HepG2 (cell line): ENCODE measurements around the gene CDC37L1. TPM values are rescaled to one million over a fixed set of nuclear protein-coding genes. Genes with fewer than 3 reads are reported as not detected.
A peak's percentile ranks its signal among the peaks of the same experiment; 100 is the strongest.

ENCODE experiments used
- CHD2 ChIP-seq: IDR thresholded peaks from 2 replicates; pipeline ENCODE4 v1.6.1; 2011; ENCODE audit warnings: low read depth, low read length, improper control_type of control experiment
- DNMT3B ChIP-seq: conservative IDR thresholded peaks from 2 replicates; pipeline ENCODE4 v1.6.1; 2016; ENCODE audit warnings: missing biosample characterization, control low read depth
- ELF3 ChIP-seq: IDR thresholded peaks from 2 replicates; pipeline ENCODE4 v1.6.1; 2016; ENCODE audit warnings: missing genetic modification reagents, missing compliant biosample characterization
- HOXA3 ChIP-seq: sonication (generic); formaldehyde crosslinking; IDR thresholded peaks from 2 replicates; pipeline ENCODE4 v1.5.0; 2020; ENCODE audit warnings: missing genetic modification reagents
- MED13 ChIP-seq: sonication (generic); formaldehyde crosslinking; IDR thresholded peaks from 2 replicates; pipeline ENCODE4 v1.5.0; 2020; ENCODE audit warnings: missing genetic modification reagents
- NCOR1 ChIP-seq: fragments of 200-600 bp; sonication (generic); IDR thresholded peaks from 2 replicates; pipeline ENCODE4 v1.7.0; 2017; ENCODE audit warnings: antibody characterized with exemption, low read length, borderline replicate concordance
- NFE2 ChIP-seq: sonication (generic); formaldehyde crosslinking; IDR thresholded peaks from 2 replicates; pipeline ENCODE4 v1.4.0; 2020; ENCODE audit warnings: missing genetic modification reagents
- PITX1 ChIP-seq: sonication (generic); formaldehyde crosslinking; IDR thresholded peaks from 2 replicates; pipeline ENCODE4 v1.5.1; 2020; ENCODE audit warnings: mild to moderate bottlenecking, missing genetic modification reagents
- RFX3 ChIP-seq: IDR thresholded peaks from 2 replicates; pipeline ENCODE4 v1.6.1; 2016; ENCODE audit warnings: missing biosample characterization, missing genetic modification reagents
- RXRA ChIP-seq: sonication (generic); formaldehyde crosslinking; IDR thresholded peaks from 2 replicates; pipeline ENCODE4 v1.5.1; 2020; ENCODE audit warnings: missing genetic modification reagents
- SMARCE1 ChIP-seq: fragments of 450-650 bp; IDR thresholded peaks from 2 replicates; pipeline ENCODE4 v1.6.1; 2017; ENCODE audit warnings: borderline replicate concordance
- ZMYM3 ChIP-seq: sonication (generic); formaldehyde crosslinking; IDR thresholded peaks from 2 replicates; pipeline ENCODE4 v1.5.1; 2020; ENCODE audit warnings: mild to moderate bottlenecking, missing genetic modification reagents
- ZNF446 ChIP-seq: sonication (generic); formaldehyde crosslinking; IDR thresholded peaks from 2 replicates; pipeline ENCODE4 v1.5.0; 2020; ENCODE audit warnings: mild to moderate bottlenecking, missing genetic modification reagents
- ZNF501 ChIP-seq: sonication (generic); formaldehyde crosslinking; IDR thresholded peaks from 2 replicates; pipeline ENCODE4 v1.5.1; 2020; ENCODE audit warnings: mild to moderate bottlenecking, moderate library complexity, missing genetic modification reagents
- polyA plus RNA-seq, 8 experiments: library from polyadenylated mRNA; depleted of rRNA in 3 of 8; stranded (reverse) in 7 of 8; unstranded in 1 of 8; fragments of >200 nt; fragmentation: Illumina TruSeq in 4 of 8; extraction: Trizol in 4 of 8; gene quantifications; 2 replicates each; pipeline versions ENCODE4 v1.2.1 to v1.2.3, GENCODE V29; 2011 to 2016; ENCODE audit warnings: low read depth in 4 of 8, missing spikeins in 1 of 8, mixed read lengths in 1 of 8; ENCODE audit not compliant: insufficient read depth in 1 of 8
- total RNA-seq, 5 experiments: library from RNA; depleted of rRNA; stranded (reverse); fragments of >200 nt; fragmentation: Illumina TruSeq; extraction: Trizol; gene quantifications; 2 replicates each; pipeline ENCODE4 v1.2.3, GENCODE V29; 2016; ENCODE audit warnings: low read depth in 1 of 5
- TF ChIP-seq, protein P1 (sequence below): sonication (generic); formaldehyde crosslinking; IDR thresholded peaks from 2 replicates; pipeline ENCODE4 v1.4.0; 2020; ENCODE audit warnings: missing genetic modification reagents
- TF ChIP-seq, protein P2 (sequence below), 2 experiments: sonication (generic) in 1 of 2; formaldehyde crosslinking in 1 of 2; IDR thresholded peaks; 2 replicates each; pipeline versions ENCODE4 v1.5.1 to v1.6.1; 2011 to 2020; ENCODE audit warnings: borderline replicate concordance in 1 of 2, low read depth in 1 of 2, low read length in 1 of 2, mild to moderate bottlenecking in 1 of 2, missing genetic modification reagents in 1 of 2, moderate library complexity in 1 of 2
- TF ChIP-seq, protein P3 (sequence below): sonication (generic); formaldehyde crosslinking; IDR thresholded peaks from 2 replicates; pipeline ENCODE4 v1.8.0; 2023; ENCODE audit warnings: mild to moderate bottlenecking, missing genetic modification reagents
- TF ChIP-seq, protein P4 (sequence below): sonication (generic); formaldehyde crosslinking; IDR thresholded peaks from 2 replicates; pipeline ENCODE4 v1.5.0; 2020; ENCODE audit warnings: mild to moderate bottlenecking, missing genetic modification reagents, borderline replicate concordance

Gene CDC37L1
- total and polyA plus RNA-seq, 2 of the 13 experiments (the other 11 are each of a cell fraction or from before 2014, with no cell fraction given), result 5.5 to 17.0 TPM

DNA sequence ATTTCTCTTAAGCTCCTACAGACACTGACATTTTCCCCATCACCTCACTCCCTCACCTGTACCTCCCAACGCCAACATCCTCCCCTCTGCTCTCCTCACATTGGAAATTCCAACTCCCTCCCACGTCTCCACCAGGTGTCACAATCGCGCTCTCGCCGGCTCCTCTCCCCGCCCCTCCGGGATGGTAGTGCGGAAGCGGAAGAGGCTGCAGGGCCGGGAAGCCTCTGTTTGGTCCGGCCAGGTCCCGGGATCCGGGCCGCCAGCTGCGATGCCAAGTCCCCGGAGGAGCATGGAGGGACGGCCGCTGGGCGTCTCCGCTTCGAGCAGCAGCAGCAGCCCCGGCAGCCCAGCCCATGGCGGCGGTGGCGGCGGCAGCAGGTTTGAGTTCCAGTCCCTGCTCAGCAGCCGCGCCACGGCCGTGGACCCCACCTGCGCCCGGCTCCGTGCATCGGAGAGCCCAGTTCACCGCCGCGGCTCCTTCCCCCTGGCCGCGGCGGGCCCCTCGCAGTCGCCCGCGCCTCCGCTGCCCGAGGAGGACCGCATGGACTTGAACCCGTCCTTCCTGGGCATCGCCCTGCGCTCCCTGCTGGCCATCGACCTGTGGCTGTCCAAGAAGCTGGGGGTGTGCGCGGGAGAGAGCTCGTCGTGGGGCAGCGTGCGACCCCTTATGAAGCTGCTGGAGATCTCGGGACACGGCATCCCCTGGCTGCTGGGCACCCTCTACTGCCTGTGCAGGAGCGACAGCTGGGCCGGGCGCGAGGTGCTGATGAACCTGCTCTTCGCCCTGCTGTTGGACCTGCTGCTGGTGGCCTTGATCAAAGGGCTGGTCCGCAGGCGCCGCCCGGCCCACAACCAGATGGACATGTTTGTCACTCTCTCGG lies 17.0 kb upstream of the CDC37L1 start, which contains the start of gene PLPP6 (continued):
- TF ChIP-seq, protein P1, sequence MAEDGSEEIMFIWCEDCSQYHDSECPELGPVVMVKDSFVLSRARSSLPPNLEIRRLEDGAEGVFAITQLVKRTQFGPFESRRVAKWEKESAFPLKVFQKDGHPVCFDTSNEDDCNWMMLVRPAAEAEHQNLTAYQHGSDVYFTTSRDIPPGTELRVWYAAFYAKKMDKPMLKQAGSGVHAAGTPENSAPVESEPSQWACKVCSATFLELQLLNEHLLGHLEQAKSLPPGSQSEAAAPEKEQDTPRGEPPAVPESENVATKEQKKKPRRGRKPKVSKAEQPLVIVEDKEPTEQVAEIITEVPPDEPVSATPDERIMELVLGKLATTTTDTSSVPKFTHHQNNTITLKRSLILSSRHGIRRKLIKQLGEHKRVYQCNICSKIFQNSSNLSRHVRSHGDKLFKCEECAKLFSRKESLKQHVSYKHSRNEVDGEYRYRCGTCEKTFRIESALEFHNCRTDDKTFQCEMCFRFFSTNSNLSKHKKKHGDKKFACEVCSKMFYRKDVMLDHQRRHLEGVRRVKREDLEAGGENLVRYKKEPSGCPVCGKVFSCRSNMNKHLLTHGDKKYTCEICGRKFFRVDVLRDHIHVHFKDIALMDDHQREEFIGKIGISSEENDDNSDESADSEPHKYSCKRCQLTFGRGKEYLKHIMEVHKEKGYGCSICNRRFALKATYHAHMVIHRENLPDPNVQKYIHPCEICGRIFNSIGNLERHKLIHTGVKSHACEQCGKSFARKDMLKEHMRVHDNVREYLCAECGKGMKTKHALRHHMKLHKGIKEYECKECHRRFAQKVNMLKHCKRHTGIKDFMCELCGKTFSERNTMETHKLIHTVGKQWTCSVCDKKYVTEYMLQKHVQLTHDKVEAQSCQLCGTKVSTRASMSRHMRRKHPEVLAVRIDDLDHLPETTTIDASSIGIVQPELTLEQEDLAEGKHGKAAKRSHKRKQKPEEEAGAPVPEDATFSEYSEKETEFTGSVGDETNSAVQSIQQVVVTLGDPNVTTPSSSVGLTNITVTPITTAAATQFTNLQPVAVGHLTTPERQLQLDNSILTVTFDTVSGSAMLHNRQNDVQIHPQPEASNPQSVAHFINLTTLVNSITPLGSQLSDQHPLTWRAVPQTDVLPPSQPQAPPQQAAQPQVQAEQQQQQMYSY, result 0 out of 2 replicates have a peak, but pooled peaks have one; percentile 39
- TF ChIP-seq ZNF501 (CRISPR knock-in tag) (peak; percentile 76), MED13 (CRISPR knock-in tag) (peak; percentile 60; the same call in 1 of the 2 replicates), ZNF446 (CRISPR knock-in tag) (peak; percentile 89; the same call in 1 of the 2 replicates), ELF3 (CRISPR knock-in tag) (peak; percentile 93), CHD2 (no peak), RXRA (CRISPR knock-in tag) (peak; percentile 39; the same call in 1 of the 2 replicates), ZMYM3 (CRISPR knock-in tag) (no peak), RFX3 (CRISPR knock-in tag) (no peak), NFE2 (CRISPR knock-in tag) (no peak), HOXA3 (peak; percentile 69; the same call in 1 of the 2 replicates), PITX1 (CRISPR knock-in tag) (0 out of 2 replicates have a peak, but pooled peaks have one; percentile 48), NCOR1 (no peak; the same call in 1 of the 2 replicates), SMARCE1 (no peak), DNMT3B (CRISPR knock-in tag) (no peak)
- TF ChIP-seq, protein P2, sequence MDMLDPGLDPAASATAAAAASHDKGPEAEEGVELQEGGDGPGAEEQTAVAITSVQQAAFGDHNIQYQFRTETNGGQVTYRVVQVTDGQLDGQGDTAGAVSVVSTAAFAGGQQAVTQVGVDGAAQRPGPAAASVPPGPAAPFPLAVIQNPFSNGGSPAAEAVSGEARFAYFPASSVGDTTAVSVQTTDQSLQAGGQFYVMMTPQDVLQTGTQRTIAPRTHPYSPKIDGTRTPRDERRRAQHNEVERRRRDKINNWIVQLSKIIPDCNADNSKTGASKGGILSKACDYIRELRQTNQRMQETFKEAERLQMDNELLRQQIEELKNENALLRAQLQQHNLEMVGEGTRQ (IDR thresholded peaks at IDR 0.05; ENCODE audit: low read depth, low read length), result no peak
- TF ChIP-seq, protein P2 (CRISPR knock-in tag; IDR thresholded peaks at IDR 0.05; ENCODE audit: borderline replicate concordance), result no peak
- TF ChIP-seq, protein P3, sequence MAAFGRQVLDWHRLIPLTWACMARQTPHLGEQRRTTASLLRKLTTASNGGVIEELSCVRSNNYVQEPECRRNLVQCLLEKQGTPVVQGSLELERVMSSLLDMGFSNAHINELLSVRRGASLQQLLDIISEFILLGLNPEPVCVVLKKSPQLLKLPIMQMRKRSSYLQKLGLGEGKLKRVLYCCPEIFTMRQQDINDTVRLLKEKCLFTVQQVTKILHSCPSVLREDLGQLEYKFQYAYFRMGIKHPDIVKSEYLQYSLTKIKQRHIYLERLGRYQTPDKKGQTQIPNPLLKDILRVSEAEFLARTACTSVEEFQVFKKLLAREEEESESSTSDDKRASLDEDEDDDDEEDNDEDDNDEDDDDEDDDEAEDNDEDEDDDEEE (CRISPR knock-in tag), result peak; percentile 63
- TF ChIP-seq, protein P4, sequence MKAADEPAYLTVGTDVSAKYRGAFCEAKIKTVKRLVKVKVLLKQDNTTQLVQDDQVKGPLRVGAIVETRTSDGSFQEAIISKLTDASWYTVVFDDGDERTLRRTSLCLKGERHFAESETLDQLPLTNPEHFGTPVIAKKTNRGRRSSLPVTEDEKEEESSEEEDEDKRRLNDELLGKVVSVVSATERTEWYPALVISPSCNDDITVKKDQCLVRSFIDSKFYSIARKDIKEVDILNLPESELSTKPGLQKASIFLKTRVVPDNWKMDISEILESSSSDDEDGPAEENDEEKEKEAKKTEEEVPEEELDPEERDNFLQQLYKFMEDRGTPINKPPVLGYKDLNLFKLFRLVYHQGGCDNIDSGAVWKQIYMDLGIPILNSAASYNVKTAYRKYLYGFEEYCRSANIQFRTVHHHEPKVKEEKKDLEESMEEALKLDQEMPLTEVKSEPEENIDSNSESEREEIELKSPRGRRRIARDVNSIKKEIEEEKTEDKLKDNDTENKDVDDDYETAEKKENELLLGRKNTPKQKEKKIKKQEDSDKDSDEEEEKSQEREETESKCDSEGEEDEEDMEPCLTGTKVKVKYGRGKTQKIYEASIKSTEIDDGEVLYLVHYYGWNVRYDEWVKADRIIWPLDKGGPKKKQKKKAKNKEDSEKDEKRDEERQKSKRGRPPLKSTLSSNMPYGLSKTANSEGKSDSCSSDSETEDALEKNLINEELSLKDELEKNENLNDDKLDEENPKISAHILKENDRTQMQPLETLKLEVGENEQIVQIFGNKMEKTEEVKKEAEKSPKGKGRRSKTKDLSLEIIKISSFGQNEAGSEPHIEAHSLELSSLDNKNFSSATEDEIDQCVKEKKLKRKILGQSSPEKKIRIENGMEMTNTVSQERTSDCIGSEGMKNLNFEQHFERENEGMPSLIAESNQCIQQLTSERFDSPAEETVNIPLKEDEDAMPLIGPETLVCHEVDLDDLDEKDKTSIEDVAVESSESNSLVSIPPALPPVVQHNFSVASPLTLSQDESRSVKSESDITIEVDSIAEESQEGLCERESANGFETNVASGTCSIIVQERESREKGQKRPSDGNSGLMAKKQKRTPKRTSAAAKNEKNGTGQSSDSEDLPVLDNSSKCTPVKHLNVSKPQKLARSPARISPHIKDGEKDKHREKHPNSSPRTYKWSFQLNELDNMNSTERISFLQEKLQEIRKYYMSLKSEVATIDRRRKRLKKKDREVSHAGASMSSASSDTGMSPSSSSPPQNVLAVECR (CRISPR knock-in tag), result peak; percentile 73; the same call in 1 of the 2 replicates
